GM12875 (cell line): Measurements from ENCODE around the gene GBX2.

Experiments
- H3K4me3 ChIP-seq: one replicate; pipeline ENCODE4 v1.5.1; 2011; ENCODE audit warnings: low read depth, low read length, control low read depth
- TF ChIP-seq, protein P1 (sequence below): IDR thresholded peaks from 2 replicates; pipeline ENCODE4 v1.5.1; 2011; ENCODE audit warnings: low read depth, mild to moderate bottlenecking, control low read depth, inconsistent platforms, low read length, moderate library complexity, borderline replicate concordance; ENCODE audit not compliant: insufficient read depth

Gene GBX2

GRCh38 chr2:236177604-236177966 lies 9.4 kb upstream of the GBX2 start:
- H3K4me3 ChIP-seq = no peak overlapping the region
- TF ChIP-seq, protein P1, sequence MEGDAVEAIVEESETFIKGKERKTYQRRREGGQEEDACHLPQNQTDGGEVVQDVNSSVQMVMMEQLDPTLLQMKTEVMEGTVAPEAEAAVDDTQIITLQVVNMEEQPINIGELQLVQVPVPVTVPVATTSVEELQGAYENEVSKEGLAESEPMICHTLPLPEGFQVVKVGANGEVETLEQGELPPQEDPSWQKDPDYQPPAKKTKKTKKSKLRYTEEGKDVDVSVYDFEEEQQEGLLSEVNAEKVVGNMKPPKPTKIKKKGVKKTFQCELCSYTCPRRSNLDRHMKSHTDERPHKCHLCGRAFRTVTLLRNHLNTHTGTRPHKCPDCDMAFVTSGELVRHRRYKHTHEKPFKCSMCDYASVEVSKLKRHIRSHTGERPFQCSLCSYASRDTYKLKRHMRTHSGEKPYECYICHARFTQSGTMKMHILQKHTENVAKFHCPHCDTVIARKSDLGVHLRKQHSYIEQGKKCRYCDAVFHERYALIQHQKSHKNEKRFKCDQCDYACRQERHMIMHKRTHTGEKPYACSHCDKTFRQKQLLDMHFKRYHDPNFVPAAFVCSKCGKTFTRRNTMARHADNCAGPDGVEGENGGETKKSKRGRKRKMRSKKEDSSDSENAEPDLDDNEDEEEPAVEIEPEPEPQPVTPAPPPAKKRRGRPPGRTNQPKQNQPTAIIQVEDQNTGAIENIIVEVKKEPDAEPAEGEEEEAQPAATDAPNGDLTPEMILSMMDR = peak; percentile 69

GRCh38 chr2:236176951-236177350 lies 8.8 kb upstream of the GBX2 start:
- no peak overlapping the region for H3K4me3 ChIP-seq
- TF ChIP-seq, protein P1 = no peak

DNA sequence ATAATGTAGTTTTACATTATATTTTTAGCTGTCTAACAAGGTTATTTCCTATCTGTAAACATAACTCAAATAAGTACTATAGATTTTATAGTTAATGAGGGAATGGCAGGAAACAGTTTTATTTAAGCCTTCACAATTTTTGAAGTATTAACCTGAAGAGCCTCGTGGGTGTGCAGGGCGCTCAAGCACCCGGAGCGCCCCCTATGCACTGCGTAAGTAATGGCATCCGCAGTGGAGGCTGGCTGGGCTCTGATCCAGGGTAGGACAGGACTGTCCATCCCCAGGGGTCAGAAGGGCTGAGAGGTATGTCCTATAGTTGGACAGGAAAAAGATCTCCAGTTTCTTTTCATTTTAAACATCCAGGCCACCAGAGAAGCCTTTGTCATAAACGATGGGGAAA lies 8.2 kb upstream of the GBX2 start:
- H3K4me3 ChIP-seq = no peak overlapping the region
- TF ChIP-seq, protein P1 = peak; percentile 46; the same call in 1 of the 2 replicates

DNA sequence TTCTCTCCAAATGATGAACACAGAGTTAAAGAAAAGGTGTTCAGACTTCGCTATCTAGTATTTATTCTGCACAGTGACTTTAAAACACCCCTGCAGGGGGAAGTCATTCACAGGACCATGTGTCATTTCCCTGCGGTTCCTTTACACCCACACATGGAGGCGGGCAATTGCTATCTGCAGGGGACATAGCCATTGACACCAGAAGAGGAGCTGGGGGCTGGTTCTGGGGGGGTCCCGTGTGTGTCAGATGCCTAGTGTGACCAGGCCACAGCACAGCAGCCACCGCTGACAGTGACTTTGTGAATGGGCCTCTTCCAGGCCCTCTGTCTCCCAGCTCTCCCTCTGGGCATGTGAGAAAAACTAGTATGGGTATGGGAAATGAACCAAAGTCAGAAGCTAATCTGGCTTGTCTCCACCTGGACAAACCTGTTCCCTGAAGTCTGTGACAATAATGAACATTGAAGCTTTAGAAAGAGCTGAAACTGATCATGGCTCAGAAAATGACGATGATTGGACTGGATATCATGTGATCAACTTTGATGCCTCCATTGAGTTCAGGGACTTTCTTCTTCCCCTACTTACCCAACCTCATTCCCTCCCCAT lies 7.5 kb upstream of the GBX2 start:
- TF ChIP-seq, protein P1 = no peak

GRCh38 chr2:236173729-236174607 lies 5.8 kb upstream of the GBX2 start:
- TF ChIP-seq, protein P1 = no peak
- H3K4me3 ChIP-seq = no peak overlapping the region

More for the DNA sequence above, 7.5 kb upstream of the GBX2 start:
- H3K4me3 ChIP-seq = no peak overlapping the region

DNA sequence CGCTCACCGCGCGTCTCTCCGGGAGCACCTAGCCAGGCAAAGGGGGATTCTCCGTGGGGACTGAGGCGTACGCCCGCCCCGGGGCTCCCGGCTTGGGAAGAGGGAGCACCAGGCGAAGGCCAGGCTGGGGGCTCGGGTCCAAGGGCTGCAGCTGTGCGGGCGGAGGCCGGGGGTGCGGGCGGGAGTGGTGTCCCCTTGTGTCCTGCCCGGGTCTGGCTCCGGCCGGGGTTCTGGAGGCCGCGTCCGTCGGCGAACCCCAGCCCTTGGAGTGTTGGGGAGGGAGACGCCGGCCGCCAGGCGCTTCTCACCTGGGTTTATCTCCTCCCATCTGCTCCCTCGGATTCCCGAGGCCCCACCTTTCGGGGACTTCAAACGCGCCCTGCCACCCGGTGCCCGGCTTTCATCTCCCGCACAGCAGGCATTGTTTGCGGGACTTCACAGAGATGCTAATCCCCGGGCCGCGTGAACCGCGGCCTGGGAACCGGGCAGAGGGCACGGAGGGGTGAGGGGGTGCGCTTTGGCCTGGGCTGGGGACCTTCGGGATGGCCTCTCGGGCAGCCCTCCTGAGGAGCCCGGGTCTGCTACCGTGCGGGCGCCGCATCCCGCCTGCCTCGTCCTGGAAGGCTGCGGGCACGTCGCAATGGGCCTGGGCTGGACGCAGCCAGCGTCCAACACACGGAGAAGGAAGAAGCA lies 5.0 kb upstream of the GBX2 start:
- TF ChIP-seq, protein P1 = no peak
- H3K4me3 ChIP-seq = no peak overlapping the region
